Measurements from ENCODE around the gene CCDC186. TPM values are rescaled to one million over a fixed set of nuclear protein-coding genes. Genes with fewer than 3 reads are reported as not detected.

The CCDC186 gene
- total RNA-seq, 5 donors from 2014 or later (not counting 1 experiment from before 2014, with no cell fraction given) = 25.2 to 46.7 (median 27.0) TPM

DNA sequence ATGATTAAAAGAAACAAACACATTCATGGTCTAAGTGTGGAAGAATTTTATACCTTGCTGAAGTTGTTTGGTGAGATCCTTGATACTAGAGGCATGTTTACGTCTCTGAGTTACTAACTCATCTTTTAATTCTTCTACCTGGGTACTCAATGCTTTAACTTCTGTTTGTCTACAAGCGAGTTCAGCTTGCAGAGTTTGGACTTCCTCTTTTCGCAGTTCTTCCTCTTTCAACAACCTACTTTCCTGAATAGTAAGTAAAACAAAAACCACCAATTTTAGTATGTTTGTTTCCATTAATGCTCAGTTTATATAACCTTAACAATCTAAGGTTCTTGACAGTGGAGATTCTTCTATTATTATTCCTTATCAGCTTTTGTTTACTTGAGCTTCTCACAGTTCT is 42.9 kb downstream of the CCDC186 start:
- no peak overlapping the region for H3K27ac ChIP-seq (ENCODE audit: low read length)
- POLR2A ChIA-PET = no interaction called here
- Mint-ChIP-seq H3K4me1 (peaks cover 0 to 6% (median 0%) of the 10 kb centered on the region in 3 donors), H3K27me3 (no peaks in the 10 kb centered on the region), H3K9me3 (no peaks in the 10 kb centered on the region), H3K36me3 (peaks cover 71% of the 10 kb centered on the region), H3K27ac (no peak overlapping the region), H3K4me3 (no peak overlapping the region)
- CTCF ChIA-PET = no interaction called here
- no peaks in the 10 kb centered on the region for H3K4me1 ChIP-seq (ENCODE audit: control insufficient read depth in 1 of 2, extremely low read depth in 1 of 2, insufficient read depth in 2 of 2, low read length in 2 of 2)
- WGBS (ENCODE audit: insufficient coverage) = no CpG with 5 or more reads among the region's 3 CpGs
- peaks cover 0 to 81% of the 10 kb centered on the region in 2 donors for H3K36me3 ChIP-seq (ENCODE audit: control insufficient read depth in 2 of 2, extremely low read depth in 1 of 2, insufficient read depth in 1 of 2, low read length in 1 of 2)
- ATAC-seq (replicated peaks in 1 of 4) = no peak
- no peak for DNase-seq
- H3K9me3 ChIP-seq = no peaks in the 10 kb centered on the region
- no peaks in the 10 kb centered on the region for H3K27me3 ChIP-seq (replicated peaks in 1 of 2; ENCODE audit: control insufficient read depth in 2 of 2, extremely low read depth in 1 of 2, insufficient read depth in 2 of 2, low read length in 1 of 2)
- no peak overlapping the region for H3K4me3 ChIP-seq (ENCODE audit: control insufficient read depth in 1 of 2, extremely low read depth in 1 of 2, low read length in 1 of 2)

GRCh38 chr10:114121031-114121430 is 53.0 kb downstream of the CCDC186 start:
- peaks cover 23% of the 10 kb centered on the region for H3K36me3 Mint-ChIP-seq
- H3K4me3 Mint-ChIP-seq = no peak overlapping the region
- no peaks in the 10 kb centered on the region for H3K27me3 ChIP-seq (replicated peaks in 1 of 2; ENCODE audit: control insufficient read depth in 2 of 2, extremely low read depth in 1 of 2, insufficient read depth in 2 of 2, low read length in 1 of 2)
- ATAC-seq (replicated peaks in 1 of 4) (no peak), DNase-seq (no peak)
- no peak overlapping the region for H3K27ac Mint-ChIP-seq
- no peaks in the 10 kb centered on the region for H3K4me1 Mint-ChIP-seq
- no peaks in the 10 kb centered on the region for H3K9me3 Mint-ChIP-seq
- no CpG with 5 or more reads among the region's 1 CpG for WGBS (ENCODE audit: insufficient coverage)
- H3K36me3 ChIP-seq (ENCODE audit: control insufficient read depth in 2 of 2, extremely low read depth in 1 of 2, insufficient read depth in 1 of 2, low read length in 1 of 2) = peaks cover 0 to 20% of the 10 kb centered on the region in 2 donors
- no peaks in the 10 kb centered on the region for H3K4me1 ChIP-seq (ENCODE audit: control insufficient read depth in 1 of 2, extremely low read depth in 1 of 2, insufficient read depth in 2 of 2, low read length in 2 of 2)
- no peak overlapping the region for H3K27ac ChIP-seq (ENCODE audit: low read length)
- H3K27me3 Mint-ChIP-seq = no peaks in the 10 kb centered on the region
- ChIA-PET CTCF (no interaction called here), POLR2A (no interaction called here)
- H3K4me3 ChIP-seq (ENCODE audit: control insufficient read depth in 1 of 2, extremely low read depth in 1 of 2, low read length in 1 of 2) = no peak overlapping the region
- H3K9me3 ChIP-seq = no peaks in the 10 kb centered on the region

- no peak for ATAC-seq (replicated peaks in 1 of 4)
- Histone ChIP-seq H3K27ac (ENCODE audit: low read length) (no peak overlapping the region), H3K9me3 (no peaks in the 10 kb centered on the region), H3K36me3 (ENCODE audit: control insufficient read depth in 2 of 2, extremely low read depth in 1 of 2, insufficient read depth in 1 of 2, low read length in 1 of 2) (peaks cover 0 to 5% of the 10 kb centered on the region in 2 donors), H3K4me1 (ENCODE audit: control insufficient read depth in 1 of 2, extremely low read depth in 1 of 2, insufficient read depth in 2 of 2, low read length in 2 of 2) (no peaks in the 10 kb centered on the region), H3K4me3 (ENCODE audit: control insufficient read depth in 1 of 2, extremely low read depth in 1 of 2, low read length in 1 of 2) (no peak overlapping the region), H3K27me3 (replicated peaks in 1 of 2; ENCODE audit: control insufficient read depth in 2 of 2, extremely low read depth in 1 of 2, insufficient read depth in 2 of 2, low read length in 1 of 2) (no peaks in the 10 kb centered on the region)
- H3K36me3 Mint-ChIP-seq = peaks cover 6% of the 10 kb centered on the region
- H3K9me3 Mint-ChIP-seq = no peaks in the 10 kb centered on the region
- no peak for DNase-seq
- no peaks in the 10 kb centered on the region for H3K27me3 Mint-ChIP-seq
- WGBS (ENCODE audit: insufficient coverage) = no CpG with 5 or more reads among the region's 2 CpGs
- no peak overlapping the region for H3K27ac Mint-ChIP-seq
- ChIA-PET CTCF (no interaction called here), POLR2A (no interaction called here)
- H3K4me3 Mint-ChIP-seq = no peak overlapping the region
- no peaks in the 10 kb centered on the region for H3K4me1 Mint-ChIP-seq
Observed at GRCh38 chr10:114118514-114118913, 55.5 kb downstream of the CCDC186 start.

GRCh38 chr10:114117728-114118127 is 56.3 kb downstream of the CCDC186 start:
- H3K27ac ChIP-seq (ENCODE audit: low read length) = no peak overlapping the region
- no peaks in the 10 kb centered on the region for H3K4me1 Mint-ChIP-seq
- no peaks in the 10 kb centered on the region for H3K4me1 ChIP-seq (ENCODE audit: control insufficient read depth in 1 of 2, extremely low read depth in 1 of 2, insufficient read depth in 2 of 2, low read length in 2 of 2)
- no peak overlapping the region for H3K27ac Mint-ChIP-seq
- peaks cover 4% of the 10 kb centered on the region for H3K36me3 Mint-ChIP-seq
- no peaks in the 10 kb centered on the region for H3K9me3 Mint-ChIP-seq
- no CpG with 5 or more reads among the region's 2 CpGs for WGBS (ENCODE audit: insufficient coverage)
- H3K4me3 ChIP-seq (ENCODE audit: control insufficient read depth in 1 of 2, extremely low read depth in 1 of 2, low read length in 1 of 2) = no peak overlapping the region
- no peak for ATAC-seq (replicated peaks in 1 of 4)
- H3K27me3 Mint-ChIP-seq = peaks cover 0 to 4% of the 10 kb centered on the region in 2 donors
- CTCF ChIA-PET = no interaction called here
- no peaks in the 10 kb centered on the region for H3K27me3 ChIP-seq (replicated peaks in 1 of 2; ENCODE audit: control insufficient read depth in 2 of 2, extremely low read depth in 1 of 2, insufficient read depth in 2 of 2, low read length in 1 of 2)
- no peak overlapping the region for H3K4me3 Mint-ChIP-seq
- no peaks in the 10 kb centered on the region for H3K9me3 ChIP-seq
- peaks cover 0 to 2% of the 10 kb centered on the region in 2 donors for H3K36me3 ChIP-seq (ENCODE audit: control insufficient read depth in 2 of 2, extremely low read depth in 1 of 2, insufficient read depth in 1 of 2, low read length in 1 of 2)
- POLR2A ChIA-PET = no interaction called here
- no peak for DNase-seq

DNA sequence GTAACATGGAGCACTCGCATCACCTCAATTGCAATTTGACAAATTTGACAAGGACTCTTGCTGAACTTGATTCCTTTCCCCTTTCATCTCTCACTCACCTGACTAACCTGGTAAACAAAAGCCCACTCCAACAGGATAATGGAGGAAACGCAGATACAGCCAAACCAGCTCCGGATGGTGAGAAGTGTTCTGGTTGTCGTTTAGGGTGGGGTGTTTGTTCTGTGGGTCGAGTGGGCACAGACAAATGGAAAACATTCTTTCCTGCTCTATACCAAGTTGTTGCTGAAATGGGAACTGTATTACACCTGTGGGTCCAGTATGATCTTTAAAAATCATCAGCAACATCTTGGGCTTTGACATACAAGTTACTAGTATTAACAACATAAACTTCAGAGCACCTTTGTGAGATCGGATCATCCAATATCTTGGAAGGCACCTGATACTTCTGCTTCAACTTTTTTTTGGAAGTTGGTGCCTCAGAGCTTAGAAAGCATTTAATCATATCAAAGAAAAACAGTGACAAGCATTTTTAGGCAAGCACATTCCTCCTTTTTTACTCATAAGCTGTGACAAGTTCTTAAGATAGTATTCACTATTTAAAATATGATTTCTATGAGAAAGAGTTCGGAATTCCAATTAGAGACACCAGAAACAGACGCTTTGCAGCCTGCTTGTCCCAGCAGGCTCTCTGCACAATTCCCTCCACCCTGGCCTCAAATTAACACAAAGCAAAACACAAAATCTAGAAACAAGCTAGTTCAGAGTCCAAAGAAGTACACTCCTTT is 58.1 kb downstream of the CCDC186 start:
- no peaks in the 10 kb centered on the region for H3K36me3 ChIP-seq (ENCODE audit: control insufficient read depth in 2 of 2, extremely low read depth in 1 of 2, insufficient read depth in 1 of 2, low read length in 1 of 2)
- POLR2A ChIA-PET = no interaction called here
- CTCF ChIA-PET = interaction anchor here in 1 of 2 donors (0.6 to 0.7 kb wide), 2 partner anchors 13 to 125 kb away, joined by 3 read pairs; no protein-coding TSS in a partner anchor
- no peaks in the 10 kb centered on the region for H3K9me3 ChIP-seq
- no peak overlapping the region for H3K27ac Mint-ChIP-seq
- H3K4me1 Mint-ChIP-seq = no peaks in the 10 kb centered on the region
- H3K4me3 Mint-ChIP-seq = no peak overlapping the region
- H3K9me3 Mint-ChIP-seq = no peaks in the 10 kb centered on the region
- H3K27ac ChIP-seq (ENCODE audit: low read length) = no peak overlapping the region
- H3K36me3 Mint-ChIP-seq = no peaks in the 10 kb centered on the region
- 80% methylated on average over 1 of the region's 8 CpGs for WGBS (ENCODE audit: insufficient coverage)
- H3K27me3 Mint-ChIP-seq = peaks cover 0 to 4% of the 10 kb centered on the region in 2 donors
- no peaks in the 10 kb centered on the region for H3K4me1 ChIP-seq (ENCODE audit: control insufficient read depth in 1 of 2, extremely low read depth in 1 of 2, insufficient read depth in 2 of 2, low read length in 2 of 2)
- ATAC-seq (replicated peaks in 1 of 4) = no peak
- DNase-seq = no peak
- H3K27me3 ChIP-seq (replicated peaks in 1 of 2; ENCODE audit: control insufficient read depth in 2 of 2, extremely low read depth in 1 of 2, insufficient read depth in 2 of 2, low read length in 1 of 2) = peaks cover 0 to 6% of the 10 kb centered on the region in 2 experiments
- no peak overlapping the region for H3K4me3 ChIP-seq (ENCODE audit: control insufficient read depth in 1 of 2, extremely low read depth in 1 of 2, low read length in 1 of 2)

DNA sequence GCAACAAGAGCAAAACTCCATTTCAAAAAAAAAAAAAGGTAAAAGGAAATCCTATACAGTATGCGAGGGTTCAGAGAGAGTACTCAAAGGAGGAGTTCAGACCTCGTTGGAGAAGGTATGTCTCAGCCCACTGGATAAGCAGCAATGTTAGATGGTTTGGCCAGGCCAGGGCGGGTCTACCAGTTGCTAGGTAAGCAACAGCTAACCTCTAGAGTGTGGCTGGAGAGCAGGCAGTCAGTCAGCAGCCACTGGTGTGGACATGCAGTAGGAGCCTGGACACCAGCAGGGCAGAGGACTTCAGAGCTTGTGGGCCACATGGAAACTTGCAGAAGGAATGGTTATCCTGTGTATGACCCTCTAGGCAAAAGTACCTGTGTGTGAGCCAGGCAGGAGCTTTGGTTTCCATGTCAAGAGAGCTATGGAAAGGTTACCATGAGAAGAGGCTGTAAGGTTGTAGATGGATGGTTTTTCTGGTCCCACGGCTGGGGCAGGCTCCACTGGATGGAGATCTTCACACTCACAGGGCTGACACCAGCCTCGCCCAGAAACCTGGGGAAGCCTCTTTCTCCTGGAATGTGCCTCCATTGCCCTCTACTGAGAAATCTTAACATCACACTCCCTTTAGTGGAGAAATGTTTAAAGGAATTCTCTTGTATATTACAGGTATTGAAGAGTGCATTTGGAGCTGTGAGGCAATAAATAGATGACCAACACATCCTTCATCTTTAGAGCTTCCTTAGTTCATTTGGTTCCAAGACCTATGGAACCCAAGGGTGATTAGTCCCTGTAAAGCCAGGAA is 63.6 kb downstream of the CCDC186 start:
- CTCF ChIA-PET = interaction anchor here in 1 of 2 donors (0.5 to 1.3 kb wide), 3 partner anchors 307 to 314 kb away, joined by 3 to 9 read pairs (median 4); no protein-coding TSS in a partner anchor

More for the DNA sequence above, 63.6 kb downstream of the CCDC186 start:
- ATAC-seq (replicated peaks in 1 of 4) (no peak), DNase-seq (no peak)
- H3K4me3 ChIP-seq (ENCODE audit: control insufficient read depth in 1 of 2, extremely low read depth in 1 of 2, low read length in 1 of 2) = no peak overlapping the region
- no peaks in the 10 kb centered on the region for H3K9me3 ChIP-seq
- Mint-ChIP-seq H3K27ac (no peak overlapping the region), H3K36me3 (no peaks in the 10 kb centered on the region), H3K9me3 (no peaks in the 10 kb centered on the region), H3K4me1 (no peaks in the 10 kb centered on the region), H3K4me3 (no peak overlapping the region), H3K27me3 (peaks cover 8 to 9% of the 10 kb centered on the region in 2 donors)
- WGBS (ENCODE audit: insufficient coverage) = 76% methylated on average over 3 of the region's 5 CpGs
- H3K4me1 ChIP-seq (ENCODE audit: control insufficient read depth in 1 of 2, extremely low read depth in 1 of 2, insufficient read depth in 2 of 2, low read length in 2 of 2) = no peaks in the 10 kb centered on the region
- peaks cover 0 to 15% of the 10 kb centered on the region in 2 experiments for H3K27me3 ChIP-seq (replicated peaks in 1 of 2; ENCODE audit: control insufficient read depth in 2 of 2, extremely low read depth in 1 of 2, insufficient read depth in 2 of 2, low read length in 1 of 2)
- H3K27ac ChIP-seq (ENCODE audit: low read length) = no peak overlapping the region
- POLR2A ChIA-PET = no interaction called here
- no peaks in the 10 kb centered on the region for H3K36me3 ChIP-seq (ENCODE audit: control insufficient read depth in 2 of 2, extremely low read depth in 1 of 2, insufficient read depth in 1 of 2, low read length in 1 of 2)

Measured in T-cell (primary cell).